ENCODE results near the gene PPP6R2.

The PPP6R2 gene

GRCh38 chr22:50489363-50490243 lies 146.5 kb downstream of the PPP6R2 start:
- DNase-seq = no peak

- no peak for DNase-seq
Observed at GRCh38 chr22:50490531-50491308, 147.6 kb downstream of the PPP6R2 start.
